Activated CD4-positive, alpha-beta T cell treated with anti-CD3 and anti-CD28 coated beads, Interleukin-2, amount 10 ng/mL, durations not matched to agents 24 days and 14 days (primary cell): ENCODE results near the gene ADCY5. TPM values are rescaled to one million over a fixed set of nuclear protein-coding genes. Genes with fewer than 3 reads are reported as not detected.

Source experiments
- DNase-seq: peaks from one replicate; pipeline ENCODE4 v3.0.0; 2022
- H3K27ac Mint-ChIP-seq: one replicate; pipeline ENCODE4 v1.8.0; 2022; ENCODE audit warnings: mild to moderate bottlenecking, mixed read lengths
- H3K27me3 Mint-ChIP-seq: one replicate; pipeline ENCODE4 v1.8.0; 2022; ENCODE audit warnings: mixed read lengths
- H3K36me3 Mint-ChIP-seq: one replicate; pipeline ENCODE4 v1.8.0; 2022; ENCODE audit warnings: low read depth, mild to moderate bottlenecking, mixed read lengths
- H3K4me1 Mint-ChIP-seq: one replicate; pipeline ENCODE4 v1.8.0; 2021; ENCODE audit warnings: mixed read lengths
- H3K4me3 Mint-ChIP-seq: one replicate; pipeline ENCODE4 v1.8.0; 2022; ENCODE audit warnings: mild to moderate bottlenecking, moderate library complexity, mixed read lengths
- H3K9me3 Mint-ChIP-seq: one replicate; pipeline ENCODE4 v1.8.0; 2021; ENCODE audit warnings: mixed read lengths
- intact Hi-C: fragments of 100-400 bp; cut with micrococcal nuclease; formaldehyde crosslinking; loops from one replicate; pipeline ENCODE4 v1.15.1; 2023
- total RNA-seq: library from RNA; stranded (reverse); gene quantifications from 2 replicates; pipeline ENCODE4 v1.2.3, GENCODE V29; 2022

Gene ADCY5
- total RNA-seq, 1 donor from 2014 or later = not detected

DNA sequence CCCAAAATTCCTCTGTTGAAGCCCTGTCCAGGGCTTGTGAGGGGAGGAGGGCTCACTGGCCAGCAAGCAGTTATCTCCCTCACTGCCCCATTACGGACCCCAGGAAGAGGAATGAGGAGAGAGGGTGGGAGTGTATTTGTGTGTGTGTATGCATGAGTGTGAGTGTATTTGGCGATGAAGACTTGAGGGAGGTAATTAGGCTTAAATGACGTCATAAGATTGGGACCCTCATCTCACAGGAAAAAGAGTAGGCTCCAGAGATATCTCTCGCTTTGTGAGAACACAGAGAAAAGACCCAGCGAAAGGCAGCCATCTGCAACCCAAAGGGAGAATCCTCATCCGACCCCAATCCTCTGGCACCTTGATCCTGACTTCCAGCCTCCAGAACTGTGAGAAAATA, 32.2 kb downstream of the ADCY5 start:
- no peak overlapping the region for H3K27ac Mint-ChIP-seq
- no peaks in the 10 kb centered on the region for H3K36me3 Mint-ChIP-seq

GRCh38 chr3:123416173-123416572, 32.7 kb downstream of the ADCY5 start:
- intact Hi-C loops = no loop called here
- H3K27me3 Mint-ChIP-seq = no peaks in the 10 kb centered on the region

More for the DNA sequence above, 32.2 kb downstream of the ADCY5 start:
- Mint-ChIP-seq H3K27me3 (peaks cover 2% of the 10 kb centered on the region), H3K9me3 (no peaks in the 10 kb centered on the region), H3K4me3 (no peak overlapping the region), H3K4me1 (no peaks in the 10 kb centered on the region)
- intact Hi-C loops = no loop called here
- no peak for DNase-seq

GRCh38 chr3:123414973-123415775, 33.7 kb downstream of the ADCY5 start:
- intact Hi-C loops = no loop called here
- DNase-seq = no peak
- H3K4me1 Mint-ChIP-seq = no peaks in the 10 kb centered on the region
- no peaks in the 10 kb centered on the region for H3K27me3 Mint-ChIP-seq
- H3K4me3 Mint-ChIP-seq = no peak overlapping the region
- H3K27ac Mint-ChIP-seq = no peak overlapping the region
- H3K9me3 Mint-ChIP-seq = no peaks in the 10 kb centered on the region
- no peaks in the 10 kb centered on the region for H3K36me3 Mint-ChIP-seq

More at GRCh38 chr3:123416173-123416572, 32.7 kb downstream of the ADCY5 start:
- Mint-ChIP-seq H3K4me3 (no peak overlapping the region), H3K36me3 (no peaks in the 10 kb centered on the region), H3K27ac (no peak overlapping the region), H3K4me1 (no peaks in the 10 kb centered on the region), H3K9me3 (no peaks in the 10 kb centered on the region)
- DNase-seq = no peak

DNA sequence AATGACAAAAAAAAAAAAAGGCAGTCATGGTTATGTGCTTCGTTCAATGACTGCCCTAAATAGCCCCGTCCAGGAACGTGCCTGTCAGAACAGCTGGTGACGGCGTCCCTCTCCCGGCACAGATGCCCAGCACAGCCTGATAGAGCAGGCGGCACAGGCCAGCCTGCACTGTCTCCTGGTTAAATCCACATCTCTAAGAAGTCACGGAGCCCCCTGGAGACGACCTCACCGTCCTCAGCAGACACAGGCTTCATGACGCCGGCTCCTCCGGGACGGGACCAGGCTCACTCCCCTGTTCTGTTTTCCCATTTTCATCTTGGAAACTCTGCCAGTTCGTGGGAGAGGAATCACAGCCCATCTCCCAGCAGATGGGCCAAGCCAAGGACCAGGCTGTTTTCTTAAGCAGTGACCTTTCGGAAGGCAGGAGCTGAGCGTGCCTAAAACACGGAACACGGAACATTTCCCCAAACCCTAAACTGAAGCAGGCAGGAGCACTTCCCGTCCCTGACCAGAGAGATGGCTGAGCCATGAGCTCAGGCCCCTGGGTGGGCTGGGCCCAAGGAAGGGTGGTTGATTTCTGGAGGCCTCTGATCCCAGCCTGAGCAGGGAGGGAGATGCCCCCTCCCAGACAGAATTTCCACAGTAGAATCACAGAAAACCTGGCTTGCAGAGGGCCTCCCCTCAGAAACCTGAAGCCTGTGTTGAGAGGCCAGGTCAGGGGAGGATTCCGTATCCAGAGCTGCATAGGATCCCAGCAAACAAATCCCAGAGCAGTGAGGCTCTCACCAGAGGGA, 35.9 kb downstream of the ADCY5 start:
- Mint-ChIP-seq H3K9me3 (no peaks in the 10 kb centered on the region), H3K4me3 (no peak overlapping the region), H3K36me3 (no peaks in the 10 kb centered on the region), H3K27me3 (no peaks in the 10 kb centered on the region), H3K4me1 (no peaks in the 10 kb centered on the region), H3K27ac (no peak overlapping the region)
- DNase-seq = no peak
- intact Hi-C loops = no loop called here

DNA sequence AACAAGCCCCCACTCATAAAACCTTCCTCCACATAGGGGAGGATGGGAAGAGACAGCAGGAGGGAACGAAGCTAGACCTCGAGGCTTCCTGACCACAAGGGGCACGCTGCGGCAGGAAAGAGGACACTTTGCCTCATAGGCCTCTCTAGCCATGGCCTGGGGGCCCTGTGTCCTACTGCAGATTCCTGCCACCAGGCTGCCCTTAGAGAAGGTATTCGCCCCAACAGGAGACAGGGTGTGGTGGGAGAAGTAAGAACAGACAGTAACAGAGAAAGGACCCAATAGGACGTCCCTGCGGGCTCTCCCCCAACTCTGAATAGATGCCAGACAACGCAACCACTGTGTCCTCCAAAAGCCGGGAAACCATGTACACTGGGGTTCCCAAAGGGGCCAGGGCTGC, 36.8 kb downstream of the ADCY5 start:
- Mint-ChIP-seq H3K4me3 (no peak overlapping the region), H3K36me3 (no peaks in the 10 kb centered on the region), H3K27ac (no peak overlapping the region), H3K4me1 (no peaks in the 10 kb centered on the region), H3K27me3 (no peaks in the 10 kb centered on the region), H3K9me3 (no peaks in the 10 kb centered on the region)
- intact Hi-C loops = no loop called here
- no peak for DNase-seq

DNA sequence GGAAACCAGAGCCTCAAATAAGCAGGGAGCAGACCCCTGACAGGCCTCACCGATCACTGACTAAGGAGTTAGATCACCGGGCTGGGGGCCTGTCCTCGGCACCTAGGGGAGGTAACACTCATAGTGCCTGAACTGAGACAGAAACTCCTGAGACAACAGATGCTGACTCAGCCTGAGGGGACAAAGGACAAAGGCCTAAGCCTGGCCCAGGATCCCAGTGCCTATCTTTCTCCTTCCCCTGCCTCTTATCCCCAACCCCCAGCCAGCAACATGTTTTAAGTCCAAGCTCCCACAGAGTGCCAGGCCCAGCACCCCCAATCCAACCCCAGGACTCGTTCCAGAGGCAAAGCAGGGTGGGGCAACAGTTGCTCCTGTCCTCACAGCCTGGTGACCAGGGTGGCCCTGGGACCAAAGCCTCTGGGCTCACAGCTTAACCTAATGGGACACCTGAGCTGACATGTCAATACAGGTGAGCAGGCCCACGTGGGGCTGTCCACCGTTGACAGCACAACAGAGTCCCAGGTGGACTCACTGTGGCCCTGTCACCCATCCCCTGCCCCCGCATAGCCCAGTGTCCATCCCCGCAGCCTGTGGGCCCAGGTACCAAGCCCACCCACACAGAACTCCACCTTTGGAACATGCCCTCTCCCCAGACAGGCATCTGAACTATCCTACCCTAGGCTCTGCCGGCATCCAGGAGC, 37.4 kb downstream of the ADCY5 start:
- no peak overlapping the region for H3K4me3 Mint-ChIP-seq
- H3K27ac Mint-ChIP-seq = no peak overlapping the region

GRCh38 chr3:123410149-123410515, 38.8 kb downstream of the ADCY5 start:
- H3K27me3 Mint-ChIP-seq = no peaks in the 10 kb centered on the region
- DNase-seq = no peak
- H3K4me3 Mint-ChIP-seq = no peak overlapping the region
- H3K9me3 Mint-ChIP-seq = no peaks in the 10 kb centered on the region
- intact Hi-C loops = no loop called here
- H3K27ac Mint-ChIP-seq = no peak overlapping the region
- no peaks in the 10 kb centered on the region for H3K4me1 Mint-ChIP-seq
- no peaks in the 10 kb centered on the region for H3K36me3 Mint-ChIP-seq

More for the DNA sequence above, 37.4 kb downstream of the ADCY5 start:
- no peak for DNase-seq
- intact Hi-C loops = no loop called here
- Mint-ChIP-seq H3K27me3 (no peaks in the 10 kb centered on the region), H3K9me3 (no peaks in the 10 kb centered on the region), H3K36me3 (no peaks in the 10 kb centered on the region), H3K4me1 (no peaks in the 10 kb centered on the region)

DNA sequence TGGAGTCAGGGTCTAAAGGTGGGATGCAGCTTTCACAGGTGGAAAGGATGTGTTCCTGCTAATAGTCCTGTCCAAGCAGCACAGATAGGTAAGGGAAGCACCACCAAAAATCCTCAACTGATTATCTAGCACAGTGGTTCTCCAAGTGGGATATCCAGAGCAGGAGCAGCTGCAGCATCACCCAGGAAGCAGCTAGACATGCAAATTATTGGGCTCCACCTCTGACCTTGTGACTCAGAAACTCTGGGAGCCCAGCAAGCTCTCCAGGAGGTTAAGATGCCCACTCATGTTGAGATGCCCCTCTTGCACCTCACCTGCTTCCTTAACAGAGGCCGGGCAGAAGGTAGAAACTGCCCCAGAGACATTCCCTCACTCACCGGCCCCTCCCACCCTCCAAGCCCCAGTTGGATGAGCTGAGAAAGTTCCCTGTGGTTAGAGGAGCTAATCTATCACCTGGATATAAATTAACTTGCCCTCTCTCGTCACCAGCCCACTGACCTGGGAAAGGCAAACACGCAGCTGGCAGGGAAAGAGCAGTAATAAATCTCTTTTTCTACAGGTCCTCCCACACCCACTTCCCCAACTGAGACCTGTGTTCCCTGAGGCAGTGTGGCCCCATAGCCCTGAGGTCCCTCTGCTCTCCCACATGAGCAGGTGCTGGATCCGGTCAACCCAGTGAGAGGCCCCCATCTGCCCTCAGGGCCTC, 39.3 kb downstream of the ADCY5 start:
- no peaks in the 10 kb centered on the region for H3K9me3 Mint-ChIP-seq
- H3K27me3 Mint-ChIP-seq = no peaks in the 10 kb centered on the region
- H3K27ac Mint-ChIP-seq = no peak overlapping the region
- no peak overlapping the region for H3K4me3 Mint-ChIP-seq
- H3K4me1 Mint-ChIP-seq = no peaks in the 10 kb centered on the region
- DNase-seq = no peak
- no peaks in the 10 kb centered on the region for H3K36me3 Mint-ChIP-seq
- intact Hi-C loops = no loop called here

GRCh38 chr3:123406598-123406997, 42.3 kb downstream of the ADCY5 start:
- no peak for DNase-seq
- H3K9me3 Mint-ChIP-seq = no peaks in the 10 kb centered on the region
- H3K4me1 Mint-ChIP-seq = no peaks in the 10 kb centered on the region
- H3K27ac Mint-ChIP-seq = no peak overlapping the region
- intact Hi-C loops = no loop called here
- H3K27me3 Mint-ChIP-seq = no peaks in the 10 kb centered on the region
- H3K36me3 Mint-ChIP-seq = no peaks in the 10 kb centered on the region
- H3K4me3 Mint-ChIP-seq = no peak overlapping the region

DNA sequence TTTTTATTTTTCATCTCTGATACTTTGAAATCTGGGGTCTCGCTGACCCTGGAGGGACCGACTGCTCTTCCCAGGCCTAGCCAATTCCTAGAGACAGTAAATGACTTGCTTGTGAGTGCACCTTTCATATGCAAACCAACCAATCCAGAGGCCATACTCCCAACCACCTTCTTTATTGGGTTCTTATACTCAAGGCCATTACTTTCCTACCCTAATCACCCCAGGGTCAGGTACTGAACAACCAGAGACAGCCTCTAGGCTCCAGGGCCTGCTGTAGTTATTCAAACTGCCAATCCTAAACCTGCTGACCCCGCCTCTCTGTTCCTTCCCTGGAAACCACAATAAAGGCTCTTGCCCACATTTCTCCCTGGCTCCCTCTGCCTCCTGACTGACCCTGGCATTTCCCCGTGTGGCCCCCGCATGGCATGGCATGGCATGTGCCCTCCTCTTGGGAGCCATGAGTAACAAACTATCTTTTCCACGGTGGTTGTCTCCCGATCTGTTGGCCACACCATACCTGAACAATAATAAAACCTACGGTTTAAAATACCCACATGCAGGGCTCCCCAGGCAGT, 42.9 kb downstream of the ADCY5 start:
- Mint-ChIP-seq H3K9me3 (no peaks in the 10 kb centered on the region), H3K27ac (no peak overlapping the region), H3K4me1 (no peaks in the 10 kb centered on the region), H3K27me3 (no peaks in the 10 kb centered on the region), H3K36me3 (no peaks in the 10 kb centered on the region), H3K4me3 (no peak overlapping the region)
- intact Hi-C loops = no loop called here
- DNase-seq = no peak

- Mint-ChIP-seq H3K27ac (no peak overlapping the region), H3K36me3 (no peaks in the 10 kb centered on the region), H3K4me1 (no peaks in the 10 kb centered on the region), H3K27me3 (no peaks in the 10 kb centered on the region), H3K9me3 (no peaks in the 10 kb centered on the region), H3K4me3 (no peak overlapping the region)
- intact Hi-C loops = no loop called here
- DNase-seq = no peak
Observed at GRCh38 chr3:123405021-123405420, 43.9 kb downstream of the ADCY5 start.

- DNase-seq = no peak
- Mint-ChIP-seq H3K9me3 (no peaks in the 10 kb centered on the region), H3K36me3 (no peaks in the 10 kb centered on the region), H3K27me3 (peaks cover 2% of the 10 kb centered on the region), H3K27ac (no peak overlapping the region), H3K4me3 (no peak overlapping the region), H3K4me1 (no peaks in the 10 kb centered on the region)
- intact Hi-C loops = no loop called here
Observed at GRCh38 chr3:123404391-123404790, 44.5 kb downstream of the ADCY5 start.

- Mint-ChIP-seq H3K9me3 (no peaks in the 10 kb centered on the region), H3K36me3 (no peaks in the 10 kb centered on the region), H3K27me3 (peaks cover 11% of the 10 kb centered on the region), H3K4me1 (no peaks in the 10 kb centered on the region), H3K27ac (no peak overlapping the region), H3K4me3 (no peak overlapping the region)
- no peak for DNase-seq
- intact Hi-C loops = no loop called here
Observed at GRCh38 chr3:123401836-123402530, 46.9 kb downstream of the ADCY5 start.
